Measurements from ENCODE around the gene HINFP.

DNA sequence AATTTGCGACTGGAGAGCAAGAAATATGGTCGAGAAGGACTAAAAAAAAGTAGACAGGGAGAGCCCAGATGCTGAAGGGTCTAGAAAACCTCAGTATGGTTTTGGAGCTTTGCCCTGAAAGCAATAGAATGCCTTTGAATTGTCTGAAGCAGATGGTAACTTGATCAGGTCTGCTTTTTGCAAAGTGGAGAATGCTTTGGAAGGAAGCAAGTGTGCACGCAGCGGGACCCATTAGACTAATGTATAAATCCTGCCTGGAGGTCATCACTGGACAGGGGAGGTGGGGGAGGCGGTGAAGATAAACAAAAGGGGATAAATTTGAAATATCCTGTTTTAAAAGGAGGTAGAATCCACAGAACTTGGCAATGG lies 757 bp upstream of the HINFP start:
- TF ChIP-seq CTCF (conservative IDR thresholded peaks at IDR 0.05; ENCODE audit: low read depth in 2 of 2) (no peak), EZH2phosphoT487 (IDR thresholded peaks at IDR 0.05; ENCODE audit: unreplicated experiment) (no peak), JUNB (IDR thresholded peaks at IDR 0.05; ENCODE audit: unreplicated experiment) (no peak)
